ENCODE results near the gene TBC1D5.

- TF ChIP-seq EZH2 (IDR thresholded peaks at IDR 0.05) (no peak), POLR2AphosphoS5 (IDR thresholded peaks at IDR 0.05; ENCODE audit: borderline replicate concordance, low read depth, low read length) (no peak), FOXP2 (optimal IDR thresholded peaks at IDR 0.05; ENCODE audit: control extremely low read depth, extremely low read length, insufficient read depth) (no peak)
These were observed 623.0 kb downstream of the TBC1D5 start for GRCh38 chr3:17119201-17120072.
